ENCODE results near the gene SPTSSB.

SPTSSB gene

DNA sequence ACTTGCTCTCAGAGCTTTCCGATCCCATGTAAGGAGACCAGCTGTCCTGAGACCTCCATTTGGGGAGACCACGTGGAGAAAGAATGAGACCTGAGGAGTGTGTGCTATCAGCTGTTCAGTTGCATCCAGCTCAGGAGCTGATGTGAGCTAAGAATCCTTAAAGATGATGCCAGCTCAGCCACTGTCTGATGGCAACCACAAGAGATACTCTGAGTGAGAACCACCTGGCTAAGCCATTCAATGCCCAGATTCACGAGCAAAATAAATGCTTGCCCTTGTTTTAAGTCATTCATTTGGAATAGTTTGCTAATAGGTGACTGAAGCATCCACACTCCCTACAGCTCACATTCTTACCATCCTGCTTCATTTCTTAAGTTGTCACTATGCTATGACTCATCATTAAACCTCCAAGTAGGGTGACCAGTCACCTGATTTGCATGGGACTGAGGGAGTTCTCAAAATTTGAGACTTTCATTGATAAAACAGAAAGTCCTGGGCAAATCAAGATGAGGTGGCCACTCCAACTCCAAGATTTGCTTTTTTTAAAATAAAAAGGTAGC is 56.4 kb downstream of the SPTSSB start:
- Histone ChIP-seq H3K4me3 (no peak overlapping the region), H3K27ac (no peak overlapping the region)
- DNase-seq (ENCODE audit: low spot score) = no peak
- TF ChIP-seq, protein P1, sequence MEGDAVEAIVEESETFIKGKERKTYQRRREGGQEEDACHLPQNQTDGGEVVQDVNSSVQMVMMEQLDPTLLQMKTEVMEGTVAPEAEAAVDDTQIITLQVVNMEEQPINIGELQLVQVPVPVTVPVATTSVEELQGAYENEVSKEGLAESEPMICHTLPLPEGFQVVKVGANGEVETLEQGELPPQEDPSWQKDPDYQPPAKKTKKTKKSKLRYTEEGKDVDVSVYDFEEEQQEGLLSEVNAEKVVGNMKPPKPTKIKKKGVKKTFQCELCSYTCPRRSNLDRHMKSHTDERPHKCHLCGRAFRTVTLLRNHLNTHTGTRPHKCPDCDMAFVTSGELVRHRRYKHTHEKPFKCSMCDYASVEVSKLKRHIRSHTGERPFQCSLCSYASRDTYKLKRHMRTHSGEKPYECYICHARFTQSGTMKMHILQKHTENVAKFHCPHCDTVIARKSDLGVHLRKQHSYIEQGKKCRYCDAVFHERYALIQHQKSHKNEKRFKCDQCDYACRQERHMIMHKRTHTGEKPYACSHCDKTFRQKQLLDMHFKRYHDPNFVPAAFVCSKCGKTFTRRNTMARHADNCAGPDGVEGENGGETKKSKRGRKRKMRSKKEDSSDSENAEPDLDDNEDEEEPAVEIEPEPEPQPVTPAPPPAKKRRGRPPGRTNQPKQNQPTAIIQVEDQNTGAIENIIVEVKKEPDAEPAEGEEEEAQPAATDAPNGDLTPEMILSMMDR (IDR thresholded peaks at IDR 0.05) = no peak

DNA sequence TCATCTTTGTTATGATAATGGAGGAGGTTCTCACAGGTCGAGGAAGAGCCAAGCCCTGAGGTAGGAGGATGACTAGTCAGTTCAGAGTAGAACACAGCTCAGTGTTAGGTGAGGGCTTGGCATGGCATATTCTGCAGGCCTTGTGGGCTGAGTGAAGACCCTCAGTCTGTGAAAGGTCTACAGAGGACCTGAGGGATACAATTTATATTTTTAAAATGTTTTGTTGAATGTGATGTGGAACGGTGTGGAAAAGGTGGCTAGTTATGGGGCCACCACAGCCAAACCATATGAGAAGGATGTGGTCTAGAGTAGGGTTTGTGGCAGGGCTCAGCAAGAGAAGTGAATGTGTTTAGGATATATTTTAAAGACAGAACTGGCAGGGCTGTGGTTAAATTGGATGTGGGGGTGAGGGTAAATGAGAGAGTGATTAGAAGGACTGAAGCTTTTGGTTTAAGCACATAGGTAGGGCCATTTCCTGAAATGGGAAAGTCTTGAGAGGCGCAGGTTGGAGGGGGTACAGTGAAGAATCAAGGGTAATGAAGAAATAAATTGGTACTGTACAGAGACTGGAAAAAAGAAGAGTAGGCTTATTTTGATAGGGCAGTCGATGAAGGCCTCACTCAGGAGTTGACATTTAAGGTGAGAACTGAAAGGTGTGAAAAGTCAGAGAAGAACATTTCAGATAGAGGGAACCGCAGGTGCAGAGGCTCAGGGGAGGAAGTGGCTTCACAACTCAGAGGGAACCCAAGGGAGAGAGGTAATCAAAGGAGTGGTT is 60.5 kb downstream of the SPTSSB start:
- Histone ChIP-seq H3K4me3 (no peak overlapping the region), H3K27ac (no peak overlapping the region)
- DNase-seq (ENCODE audit: low spot score) = no peak
- TF ChIP-seq, protein P1 (IDR thresholded peaks at IDR 0.05) = no peak

DNA sequence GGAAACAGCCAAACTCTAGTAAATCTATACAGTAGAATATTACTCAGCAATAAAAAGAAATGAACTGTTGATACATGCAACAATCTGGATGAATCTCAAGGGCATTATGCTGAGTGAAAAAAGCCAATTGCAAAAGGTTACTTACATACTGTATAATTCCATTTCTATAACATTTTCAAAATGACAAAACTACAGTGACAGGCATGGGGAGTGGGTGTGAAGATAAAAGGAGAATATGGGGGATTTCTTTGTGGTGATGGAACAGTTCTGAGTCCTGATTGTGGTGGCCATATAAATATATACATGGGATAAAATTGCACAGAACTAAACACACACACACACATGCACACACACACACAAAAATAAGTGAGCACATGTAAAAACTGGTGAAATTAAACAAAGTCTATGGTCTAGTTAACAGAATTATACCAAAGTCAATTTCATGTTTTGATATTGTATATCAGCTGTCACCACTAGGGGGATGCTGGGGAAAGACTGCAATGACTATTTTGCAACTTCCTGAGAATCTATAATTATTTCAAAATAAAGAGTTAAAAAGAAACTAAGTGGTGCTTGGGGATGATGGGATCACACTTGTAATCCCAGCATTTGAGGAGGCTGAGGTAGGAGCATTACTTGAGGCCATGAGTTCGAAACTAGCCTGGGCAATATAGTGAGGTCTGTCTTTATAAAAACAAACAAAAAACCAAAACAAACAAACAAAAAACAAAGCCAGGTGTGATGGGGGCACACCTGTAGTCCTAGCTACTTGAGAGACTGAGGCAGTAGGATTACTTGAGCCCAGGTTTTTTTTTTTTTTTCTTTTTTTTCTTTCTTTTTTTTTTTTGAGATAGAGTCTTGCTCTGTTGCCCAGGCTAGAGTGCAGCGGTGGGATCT is 66.0 kb downstream of the SPTSSB start:
- DNase-seq (ENCODE audit: low spot score) = no peak
- H3K4me3 ChIP-seq = no peak overlapping the region
- TF ChIP-seq, protein P1 (IDR thresholded peaks at IDR 0.05) = peak; percentile 45
- H3K27ac ChIP-seq = no peak overlapping the region

DNA sequence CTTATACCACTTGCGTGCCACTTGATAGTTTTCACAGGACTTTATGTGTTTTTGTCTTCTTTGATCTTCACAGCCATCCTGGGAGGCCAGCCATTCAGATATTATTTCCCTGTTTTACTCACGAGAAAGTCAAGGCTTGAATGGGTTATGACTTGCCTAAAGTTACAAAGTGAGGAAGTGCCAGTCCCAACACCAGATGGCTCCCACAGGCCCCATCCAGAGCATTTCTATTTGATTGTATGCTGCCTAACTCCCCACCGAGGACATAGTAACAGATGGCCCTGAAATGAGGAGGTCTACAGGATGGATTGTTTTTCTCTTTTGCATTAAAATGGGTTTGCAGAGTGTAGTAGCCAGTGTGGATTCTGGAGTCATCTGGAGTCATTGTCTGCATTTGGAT is 74.5 kb downstream of the SPTSSB start:
- Histone ChIP-seq H3K4me3 (no peak overlapping the region), H3K27ac (no peak overlapping the region)
- TF ChIP-seq, protein P1 (IDR thresholded peaks at IDR 0.05) = no peak
- no peak for DNase-seq (ENCODE audit: low spot score)

DNA sequence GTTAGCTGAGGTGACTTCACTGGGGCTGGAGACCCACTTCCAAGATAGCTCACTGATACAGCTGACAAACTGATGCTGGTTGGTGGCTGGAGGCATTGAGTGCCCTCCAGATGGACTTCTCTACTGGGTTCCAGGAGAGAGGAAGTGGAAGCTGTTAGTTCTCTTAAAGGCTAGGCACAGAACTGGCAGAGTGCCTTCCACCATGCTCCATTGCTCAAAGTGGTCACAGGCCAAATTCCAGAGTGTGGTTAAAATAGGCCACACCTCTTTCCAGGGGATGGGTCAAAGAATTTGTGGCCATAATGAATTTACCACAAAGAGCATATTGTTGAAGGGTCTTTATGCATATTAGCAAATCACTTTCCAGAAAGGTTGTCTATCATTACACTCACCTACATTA is 76.0 kb downstream of the SPTSSB start:
- DNase-seq (ENCODE audit: low spot score) = no peak
- Histone ChIP-seq H3K27ac (no peak overlapping the region), H3K4me3 (no peak overlapping the region)
- TF ChIP-seq, protein P1 (IDR thresholded peaks at IDR 0.05) = no peak

Measured in coronary artery (tissue), 2 donors.